Vagina (tissue), 2 donors: ENCODE results near the gene TBC1D2. TPM values are rescaled to one million over a fixed set of nuclear protein-coding genes. Genes with fewer than 3 reads are reported as not detected.

Source experiments
- DNase-seq, 2 donors: peaks; one replicate each; pipeline ENCODE4 v3.0.0-alpha.2; 2017; ENCODE audit errors: extremely low spot score in 2 of 2
- H3K27ac ChIP-seq: fragments of 200-600 bp; sonication (generic); one replicate; pipeline ENCODE4 v1.5.1; 2019
- H3K27me3 ChIP-seq: fragments of 200-600 bp; sonication (generic); one replicate; pipeline ENCODE4 v1.5.1; 2019
- H3K36me3 ChIP-seq, 2 donors: fragments of 200-600 bp; sonication (generic); one replicate each; pipeline ENCODE4 v1.5.1; 2017 to 2019
- H3K4me1 ChIP-seq: fragments of 200-600 bp; sonication (generic); one replicate; pipeline ENCODE4 v1.5.1; 2019
- H3K4me3 ChIP-seq, 2 donors: fragments of 200-600 bp; sonication (generic); 1 replicate in 1 of 2; 2 replicates in 1 of 2; pipeline ENCODE4 v1.5.1; 2016 to 2019
- H3K9me3 ChIP-seq: fragments of 200-600 bp; sonication (generic); one replicate; pipeline ENCODE4 v1.5.1; 2019
- POLR2A ChIP-seq, 2 donors: fragments of 450-650 bp; IDR thresholded peaks; one replicate each; pipeline ENCODE4 v1.6.1; 2017; ENCODE audit warnings: antibody characterized with exemption in 2 of 2, mild to moderate bottlenecking in 2 of 2, moderate library complexity in 2 of 2
- POLR2AphosphoS5 ChIP-seq, 2 donors: sonication (generic); formaldehyde crosslinking; IDR thresholded peaks; one replicate each; pipeline ENCODE4 v1.9.0; 2017; ENCODE audit warnings: antibody characterized with exemption in 2 of 2, mild to moderate bottlenecking in 2 of 2, low read depth in 1 of 2; ENCODE audit not compliant: insufficient read depth in 1 of 2
- intact Hi-C: fragments of 100-400 bp; cut with DNase I; formaldehyde crosslinking; loops from one replicate; pipeline ENCODE4 v1.15.1; 2023
- total RNA-seq: library from RNA; depleted of rRNA; stranded (reverse); fragments of >200 nt; gene quantifications from one replicate; pipeline ENCODE4 v1.2.3, GENCODE V29; 2016
- TF ChIP-seq, protein P1 (sequence below), 3 experiments: fragments of 450-650 bp in 2 of 3; fragments of 200-600 bp in 1 of 3; sonication (generic) in 1 of 3; IDR thresholded peaks; one replicate each; pipeline ENCODE4 v1.5.1; 2017 to 2019; ENCODE audit warnings: antibody characterized with exemption in 3 of 3, mild to moderate bottlenecking in 2 of 3, moderate library complexity in 2 of 3

The TBC1D2 gene
- total RNA-seq, 1 donor from 2014 or later = 28.0 TPM

DNA sequence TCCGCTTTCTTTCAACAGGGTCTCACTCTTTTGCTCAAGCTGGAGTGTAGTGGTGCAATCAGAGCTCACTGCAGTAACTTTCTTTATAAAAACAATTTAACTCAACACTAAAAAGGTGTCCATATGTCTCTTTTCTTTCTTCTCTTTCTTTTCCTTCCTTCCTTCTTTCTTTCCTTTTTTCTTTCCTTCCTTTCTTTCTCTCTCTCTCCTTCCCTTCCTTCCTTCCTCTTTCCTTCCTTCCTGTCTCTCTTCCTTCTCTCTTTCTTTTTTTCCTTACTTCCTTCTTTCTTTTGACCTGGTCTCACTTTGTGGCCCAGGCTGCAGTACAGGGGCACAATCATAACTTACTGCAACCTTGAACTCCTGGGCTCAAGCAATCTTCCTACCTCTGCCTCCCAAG lies 25.8 kb upstream of the TBC1D2 start:
- no peaks in the 10 kb centered on the region for H3K27me3 ChIP-seq
- H3K4me1 ChIP-seq = no peaks in the 10 kb centered on the region
- H3K9me3 ChIP-seq = no peaks in the 10 kb centered on the region
- H3K27ac ChIP-seq = no peak overlapping the region
- TF ChIP-seq POLR2AphosphoS5 (IDR thresholded peaks at IDR 0.05; ENCODE audit: insufficient read depth in 1 of 2, low read depth in 1 of 2) = no peak
- TF ChIP-seq, protein P1, sequence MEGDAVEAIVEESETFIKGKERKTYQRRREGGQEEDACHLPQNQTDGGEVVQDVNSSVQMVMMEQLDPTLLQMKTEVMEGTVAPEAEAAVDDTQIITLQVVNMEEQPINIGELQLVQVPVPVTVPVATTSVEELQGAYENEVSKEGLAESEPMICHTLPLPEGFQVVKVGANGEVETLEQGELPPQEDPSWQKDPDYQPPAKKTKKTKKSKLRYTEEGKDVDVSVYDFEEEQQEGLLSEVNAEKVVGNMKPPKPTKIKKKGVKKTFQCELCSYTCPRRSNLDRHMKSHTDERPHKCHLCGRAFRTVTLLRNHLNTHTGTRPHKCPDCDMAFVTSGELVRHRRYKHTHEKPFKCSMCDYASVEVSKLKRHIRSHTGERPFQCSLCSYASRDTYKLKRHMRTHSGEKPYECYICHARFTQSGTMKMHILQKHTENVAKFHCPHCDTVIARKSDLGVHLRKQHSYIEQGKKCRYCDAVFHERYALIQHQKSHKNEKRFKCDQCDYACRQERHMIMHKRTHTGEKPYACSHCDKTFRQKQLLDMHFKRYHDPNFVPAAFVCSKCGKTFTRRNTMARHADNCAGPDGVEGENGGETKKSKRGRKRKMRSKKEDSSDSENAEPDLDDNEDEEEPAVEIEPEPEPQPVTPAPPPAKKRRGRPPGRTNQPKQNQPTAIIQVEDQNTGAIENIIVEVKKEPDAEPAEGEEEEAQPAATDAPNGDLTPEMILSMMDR (IDR thresholded peaks at IDR 0.05) = no peak
- TF ChIP-seq POLR2A (IDR thresholded peaks at IDR 0.05) = no peak
- H3K4me3 ChIP-seq = no peak overlapping the region
- intact Hi-C loops = no loop called here
- H3K36me3 ChIP-seq = no peaks in the 10 kb centered on the region
- DNase-seq = no peak

DNA sequence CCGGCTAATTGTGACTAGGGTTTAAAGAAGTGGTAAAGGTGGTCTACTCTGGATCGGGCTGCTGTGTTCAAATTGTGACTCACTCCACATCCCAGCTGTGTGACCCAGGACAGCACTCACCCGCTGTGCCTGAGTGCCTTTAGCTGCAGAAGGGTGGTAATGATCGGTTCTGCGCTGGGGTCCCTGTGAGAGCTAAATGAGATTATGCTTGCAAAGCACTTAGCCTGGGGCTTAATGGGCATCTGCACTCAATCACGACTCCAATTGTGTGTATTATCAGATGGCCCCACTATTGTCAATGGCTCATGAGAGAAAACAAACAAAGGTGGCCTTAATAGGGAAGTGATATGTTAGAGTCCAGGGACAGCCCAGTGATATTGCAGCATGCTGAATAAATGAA lies 25.1 kb upstream of the TBC1D2 start:
- H3K27ac ChIP-seq = no peak overlapping the region
- H3K27me3 ChIP-seq = no peaks in the 10 kb centered on the region
- TF ChIP-seq, protein P1 (IDR thresholded peaks at IDR 0.05) = no peak
- TF ChIP-seq POLR2AphosphoS5 (IDR thresholded peaks at IDR 0.05; ENCODE audit: insufficient read depth in 1 of 2, low read depth in 1 of 2) (no peak), POLR2A (IDR thresholded peaks at IDR 0.05) (no peak)
- no peaks in the 10 kb centered on the region for H3K4me1 ChIP-seq
- H3K9me3 ChIP-seq = no peaks in the 10 kb centered on the region
- DNase-seq = no peak
- intact Hi-C loops = no loop called here
- no peaks in the 10 kb centered on the region for H3K36me3 ChIP-seq
- no peak overlapping the region for H3K4me3 ChIP-seq

DNA sequence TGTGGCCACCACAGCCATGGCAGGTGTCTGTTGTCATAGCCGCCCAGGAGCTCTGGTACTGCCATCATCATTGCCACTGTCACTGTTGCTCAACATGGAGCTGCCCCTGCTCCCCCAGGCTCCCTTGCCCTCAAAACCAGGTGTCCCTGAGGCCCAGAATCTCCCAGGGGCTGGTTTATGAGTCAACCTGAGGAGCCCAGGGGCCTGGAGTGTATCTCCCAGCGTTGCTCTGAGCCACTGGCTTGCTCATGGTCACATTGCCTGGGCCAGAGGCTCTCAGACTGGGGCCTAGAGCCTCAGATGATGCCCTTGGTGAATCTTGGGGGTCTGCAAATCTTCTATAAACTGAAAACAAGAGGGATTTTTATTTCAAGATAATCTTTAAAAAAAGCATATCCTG lies 24.7 kb upstream of the TBC1D2 start:
- Histone ChIP-seq H3K4me1 (no peaks in the 10 kb centered on the region), H3K27me3 (no peaks in the 10 kb centered on the region), H3K9me3 (no peaks in the 10 kb centered on the region), H3K27ac (no peak overlapping the region), H3K4me3 (no peak overlapping the region), H3K36me3 (no peaks in the 10 kb centered on the region)
- intact Hi-C loops = no loop called here
- TF ChIP-seq POLR2A (IDR thresholded peaks at IDR 0.05) (no peak), POLR2AphosphoS5 (IDR thresholded peaks at IDR 0.05; ENCODE audit: insufficient read depth in 1 of 2, low read depth in 1 of 2) (no peak)
- no peak for DNase-seq

DNA sequence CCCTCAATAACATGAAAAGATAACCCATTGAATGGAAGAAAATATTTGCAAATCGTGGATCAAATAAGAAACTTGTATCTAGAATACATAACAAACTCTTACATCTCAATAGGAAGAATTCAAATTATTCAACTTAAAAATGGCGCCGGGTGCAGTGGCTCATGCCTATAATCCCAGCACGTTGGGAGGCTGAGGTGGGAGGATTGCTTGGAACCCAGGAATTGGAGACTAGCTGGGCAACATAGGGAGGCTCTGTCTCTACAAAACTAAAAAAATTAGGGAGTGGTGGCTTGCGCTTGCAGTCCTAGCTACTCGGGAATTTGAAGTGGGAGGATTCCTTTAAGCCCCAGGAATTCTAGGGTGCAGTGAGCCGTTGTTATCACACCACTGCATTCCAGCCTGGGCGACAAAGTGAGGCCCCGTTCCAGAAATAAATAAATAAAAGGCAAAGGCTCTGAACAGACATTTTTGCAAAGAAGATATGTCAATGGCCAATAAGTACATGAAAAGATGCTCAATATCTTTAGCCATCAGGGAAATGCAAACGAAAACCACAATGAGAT lies 21.5 kb upstream of the TBC1D2 start:
- H3K9me3 ChIP-seq = no peaks in the 10 kb centered on the region
- intact Hi-C loops = loop anchor here (10.0 kb wide), 1 partner anchor 62 kb away; no protein-coding TSS in a partner anchor
- DNase-seq = no peak
- H3K36me3 ChIP-seq = no peaks in the 10 kb centered on the region
- H3K4me3 ChIP-seq = no peak overlapping the region
- no peak for TF ChIP-seq POLR2A (IDR thresholded peaks at IDR 0.05)
- H3K27me3 ChIP-seq = no peaks in the 10 kb centered on the region
- no peak overlapping the region for H3K27ac ChIP-seq
- H3K4me1 ChIP-seq = no peaks in the 10 kb centered on the region

DNA sequence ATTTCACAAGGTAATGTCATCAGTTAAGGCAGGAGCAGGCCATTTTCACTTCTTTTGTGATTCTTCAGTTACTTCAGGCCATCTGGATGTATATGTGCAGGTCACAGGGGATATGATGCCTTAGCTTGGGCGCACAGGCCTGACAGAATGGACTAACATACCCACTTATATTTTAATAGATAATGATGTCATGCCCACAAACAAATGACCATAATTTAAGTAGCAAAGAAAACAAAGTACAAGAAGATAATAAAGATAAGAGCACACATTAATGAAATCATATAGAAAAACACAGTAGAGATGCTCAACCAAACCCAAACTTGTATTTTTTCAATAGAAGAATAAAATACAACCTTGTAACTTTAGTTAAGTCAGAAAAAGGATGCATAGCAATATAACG lies 19.7 kb upstream of the TBC1D2 start:
- no peaks in the 10 kb centered on the region for H3K9me3 ChIP-seq
- no peak for DNase-seq
- no peak overlapping the region for H3K27ac ChIP-seq
- H3K4me3 ChIP-seq = no peak overlapping the region
- TF ChIP-seq, protein P1 (IDR thresholded peaks at IDR 0.05) = no peak
- TF ChIP-seq POLR2A (IDR thresholded peaks at IDR 0.05) (no peak), POLR2AphosphoS5 (IDR thresholded peaks at IDR 0.05; ENCODE audit: insufficient read depth in 1 of 2, low read depth in 1 of 2) (no peak)
- intact Hi-C loops = loop anchor here (10.0 kb wide), 1 partner anchor 60 kb away; no protein-coding TSS in a partner anchor
- H3K36me3 ChIP-seq = no peaks in the 10 kb centered on the region
- H3K27me3 ChIP-seq = no peaks in the 10 kb centered on the region
- H3K4me1 ChIP-seq = no peaks in the 10 kb centered on the region

DNA sequence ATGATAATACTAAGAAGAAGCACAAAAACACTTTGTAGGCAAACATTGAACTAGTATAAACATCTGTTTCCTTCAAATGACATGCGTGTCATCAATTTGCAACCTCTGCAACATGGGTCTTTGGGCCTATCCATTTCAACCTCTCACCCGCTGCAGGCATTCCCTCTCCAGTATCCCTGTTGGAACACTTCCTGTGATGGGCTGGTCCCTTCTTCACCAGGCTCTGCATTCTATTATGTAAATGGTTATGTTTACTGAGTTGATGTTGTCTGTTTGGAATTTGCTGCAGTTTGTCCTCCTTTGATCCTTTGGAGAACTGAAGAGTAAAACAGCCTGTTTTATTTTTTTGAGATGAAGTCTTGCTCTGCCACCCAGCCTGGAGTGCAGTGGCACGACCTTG lies 16.6 kb upstream of the TBC1D2 start:
- intact Hi-C loops = loop anchor here (10.0 kb wide), 1 partner anchor 57 kb away; no protein-coding TSS in a partner anchor
- no peak for DNase-seq
- Histone ChIP-seq H3K4me3 (no peak overlapping the region), H3K4me1 (no peaks in the 10 kb centered on the region), H3K36me3 (no peaks in the 10 kb centered on the region), H3K27ac (no peak overlapping the region), H3K9me3 (no peaks in the 10 kb centered on the region), H3K27me3 (no peaks in the 10 kb centered on the region)
- TF ChIP-seq, protein P1 (IDR thresholded peaks at IDR 0.05) = no peak
- TF ChIP-seq POLR2AphosphoS5 (IDR thresholded peaks at IDR 0.05; ENCODE audit: insufficient read depth in 1 of 2, low read depth in 1 of 2) = no peak
- TF ChIP-seq POLR2A (IDR thresholded peaks at IDR 0.05) = no peak
